ENCODE data around the gene ASXL1. TPM values are rescaled to one million over a fixed set of nuclear protein-coding genes. Genes with fewer than 3 reads are reported as not detected.

ASXL1 gene
- total RNA-seq, 1 donor from 2014 or later = 70.2 TPM

DNA sequence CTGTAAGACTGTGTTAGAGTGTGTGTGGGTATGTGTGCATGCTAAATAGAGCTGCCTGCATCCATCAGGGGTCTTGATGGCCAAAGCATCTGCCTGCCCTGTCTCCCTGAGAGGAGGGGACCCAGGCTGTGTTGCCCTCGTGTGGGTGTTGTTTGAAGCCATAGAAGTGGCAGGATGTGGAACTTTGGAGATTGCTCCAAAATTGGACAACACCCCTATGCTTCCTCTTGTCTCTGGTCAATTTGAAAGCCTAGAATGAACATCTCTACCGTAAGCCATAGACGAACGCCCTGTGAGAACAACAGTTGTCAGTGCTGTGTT lies 82.6 kb downstream of the ASXL1 start:
- no peak for DNase-seq

- no peak for DNase-seq
Measured at GRCh38 chr20:32441638-32442037, 83.5 kb downstream of the ASXL1 start.

- no peak for DNase-seq
Measured at GRCh38 chr20:32442630-32443373, 84.7 kb downstream of the ASXL1 start.

GRCh38 chr20:32443386-32443974 lies 85.3 kb downstream of the ASXL1 start:
- no peak for DNase-seq

DNA sequence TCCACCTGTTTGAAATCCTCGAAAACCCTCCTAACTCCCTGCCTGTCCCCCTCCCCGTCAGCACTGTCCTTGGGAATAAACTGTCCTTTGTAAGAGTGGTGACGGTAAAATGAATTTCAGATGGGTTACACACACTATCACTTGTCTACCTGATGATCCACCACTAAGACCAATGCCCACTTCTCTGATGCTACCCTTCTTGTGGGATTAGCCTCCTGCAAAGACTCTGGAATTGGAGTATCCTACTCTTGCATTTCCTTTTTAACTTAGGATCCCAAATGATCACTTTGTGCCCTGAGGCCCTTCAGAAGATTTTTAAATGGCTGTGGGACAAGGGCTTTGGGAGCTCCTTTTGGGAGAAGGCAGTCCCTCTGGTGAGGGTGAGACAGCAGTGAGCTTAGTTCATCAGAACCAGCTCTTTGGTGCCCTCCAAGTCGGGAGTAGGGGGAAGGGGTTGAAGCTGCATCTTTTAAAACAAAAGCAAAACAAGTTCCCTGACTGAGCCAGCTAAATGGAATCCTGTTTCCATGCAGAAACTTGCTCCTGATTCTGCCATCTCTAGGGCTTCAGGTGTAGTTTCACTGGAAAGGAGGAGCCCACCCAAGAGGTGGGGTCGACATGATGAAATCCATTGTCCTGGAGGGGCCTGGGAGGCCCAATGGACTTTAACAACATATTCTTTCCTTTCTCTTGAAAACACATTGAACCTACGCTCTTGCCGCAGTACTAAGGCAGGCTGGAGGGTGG lies 86.5 kb downstream of the ASXL1 start:
- DNase-seq = no peak

- DNase-seq = no peak
Measured at GRCh38 chr20:32445539-32446273, 87.6 kb downstream of the ASXL1 start.

- DNase-seq = no peak
Measured at GRCh38 chr20:32446301-32447100, 88.4 kb downstream of the ASXL1 start.

GRCh38 chr20:32447136-32448027 lies 89.3 kb downstream of the ASXL1 start:
- no peak for DNase-seq

- no peak for DNase-seq
Measured at GRCh38 chr20:32448306-32449056, 90.3 kb downstream of the ASXL1 start.

DNA sequence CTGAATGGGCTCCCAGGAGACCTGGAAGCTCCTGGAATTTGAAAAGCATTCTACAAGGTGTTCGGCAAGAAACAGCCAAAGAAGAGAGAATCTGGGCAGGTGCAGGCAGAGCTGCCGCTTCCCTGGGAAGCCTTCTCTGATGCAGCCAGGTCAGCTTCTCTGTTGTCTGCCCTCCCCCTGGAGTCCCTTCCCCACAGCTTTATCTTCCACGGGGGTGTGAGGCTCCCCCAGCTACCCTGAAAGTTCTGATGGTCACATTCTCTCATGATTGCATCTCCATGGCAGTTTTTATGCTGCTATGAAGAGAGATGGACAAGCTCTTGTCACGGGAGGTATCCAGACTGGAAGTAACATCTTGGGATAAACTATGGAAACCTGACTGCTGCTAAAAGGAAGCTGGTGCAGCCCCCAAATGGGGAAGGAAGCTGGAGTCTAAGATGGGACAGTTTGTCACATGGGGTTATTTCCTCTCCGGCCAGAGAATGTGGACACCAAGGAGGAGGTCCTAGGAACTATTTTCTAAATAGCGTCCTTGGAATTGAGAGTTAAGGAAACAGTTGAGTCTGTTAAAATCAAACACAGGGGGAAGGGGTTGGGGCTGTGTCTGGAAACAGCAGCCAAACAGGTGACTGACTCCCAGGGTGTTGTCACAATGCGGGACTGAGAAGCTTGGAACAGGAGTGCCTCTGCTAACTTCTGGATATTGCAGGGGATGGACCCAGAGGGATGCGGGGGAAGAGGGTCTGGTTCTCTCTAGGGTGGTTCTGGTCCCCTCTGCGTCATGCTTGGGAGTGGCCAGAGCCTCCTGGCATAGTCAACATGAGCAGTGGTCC lies 91.1 kb downstream of the ASXL1 start:
- no peak for DNase-seq

DNA sequence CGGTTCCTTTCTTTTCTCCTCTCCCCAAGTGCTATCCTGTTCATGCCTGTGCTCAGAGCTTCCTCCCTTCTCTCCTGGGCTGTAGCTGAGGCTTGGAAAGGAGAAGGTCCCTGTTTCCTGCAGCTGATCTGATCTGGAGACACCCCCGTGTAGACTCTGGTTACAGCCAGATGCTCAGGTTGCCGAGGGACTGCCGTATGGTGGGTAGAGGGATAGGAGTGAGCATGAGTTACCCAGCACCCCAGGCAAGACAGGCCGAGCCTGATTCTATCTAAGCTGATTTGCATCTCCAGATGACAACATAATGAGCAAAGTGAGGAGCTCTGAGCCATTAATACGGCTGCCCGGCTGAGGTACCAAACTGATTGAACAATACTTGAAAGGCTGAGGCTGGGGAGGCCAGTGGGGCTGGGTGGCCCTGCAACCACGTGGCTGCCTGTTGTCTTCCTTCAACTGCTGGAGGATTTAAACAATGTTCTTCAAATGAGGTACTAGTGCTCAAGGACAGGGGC lies 91.8 kb downstream of the ASXL1 start:
- no peak for DNase-seq

GRCh38 chr20:32450484-32451061 lies 92.4 kb downstream of the ASXL1 start:
- DNase-seq = no peak

GRCh38 chr20:32451340-32451681 lies 93.2 kb downstream of the ASXL1 start:
- no peak for DNase-seq

DNA sequence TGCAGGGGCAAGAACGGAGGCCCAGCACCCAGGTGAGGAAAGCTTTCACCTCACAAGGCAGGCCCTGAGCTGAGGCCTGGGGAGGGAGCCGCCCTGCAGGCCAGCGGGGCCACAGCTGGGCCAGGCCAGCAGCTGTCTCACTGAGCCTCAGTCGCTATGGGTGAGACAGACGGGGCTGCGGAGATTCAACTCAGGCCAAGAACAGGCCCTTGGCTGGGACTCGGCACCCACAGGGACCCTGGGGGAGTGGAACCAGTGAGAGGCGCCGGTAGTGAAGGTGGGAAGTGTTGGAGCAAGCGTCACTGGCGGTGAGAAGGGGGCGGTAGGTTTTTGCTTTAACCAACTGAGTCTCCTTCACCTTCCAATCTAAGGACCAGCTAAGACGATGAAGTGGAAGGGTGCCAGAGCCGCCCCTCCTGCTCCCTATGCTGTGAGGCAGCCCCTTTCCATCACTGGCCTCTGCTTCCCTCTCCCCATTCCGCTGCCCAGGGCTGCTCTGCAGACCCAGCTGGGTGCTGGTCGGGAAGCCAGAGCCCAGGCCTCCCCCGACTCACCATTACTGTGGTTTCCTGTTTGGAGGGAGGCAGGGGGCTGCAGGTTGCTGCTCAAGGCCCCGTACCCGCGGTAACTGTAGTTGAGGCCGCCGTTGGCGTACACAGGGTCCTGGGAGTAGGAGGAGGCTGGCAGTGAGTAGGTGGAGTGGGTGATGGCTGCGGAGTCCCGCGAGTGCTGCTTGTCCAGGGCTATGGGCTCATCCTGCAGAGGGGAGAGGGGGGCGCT lies 93.7 kb downstream of the ASXL1 start:
- DNase-seq = no peak

GRCh38 chr20:32452776-32453466 lies 94.8 kb downstream of the ASXL1 start:
- DNase-seq = no peak

DNA sequence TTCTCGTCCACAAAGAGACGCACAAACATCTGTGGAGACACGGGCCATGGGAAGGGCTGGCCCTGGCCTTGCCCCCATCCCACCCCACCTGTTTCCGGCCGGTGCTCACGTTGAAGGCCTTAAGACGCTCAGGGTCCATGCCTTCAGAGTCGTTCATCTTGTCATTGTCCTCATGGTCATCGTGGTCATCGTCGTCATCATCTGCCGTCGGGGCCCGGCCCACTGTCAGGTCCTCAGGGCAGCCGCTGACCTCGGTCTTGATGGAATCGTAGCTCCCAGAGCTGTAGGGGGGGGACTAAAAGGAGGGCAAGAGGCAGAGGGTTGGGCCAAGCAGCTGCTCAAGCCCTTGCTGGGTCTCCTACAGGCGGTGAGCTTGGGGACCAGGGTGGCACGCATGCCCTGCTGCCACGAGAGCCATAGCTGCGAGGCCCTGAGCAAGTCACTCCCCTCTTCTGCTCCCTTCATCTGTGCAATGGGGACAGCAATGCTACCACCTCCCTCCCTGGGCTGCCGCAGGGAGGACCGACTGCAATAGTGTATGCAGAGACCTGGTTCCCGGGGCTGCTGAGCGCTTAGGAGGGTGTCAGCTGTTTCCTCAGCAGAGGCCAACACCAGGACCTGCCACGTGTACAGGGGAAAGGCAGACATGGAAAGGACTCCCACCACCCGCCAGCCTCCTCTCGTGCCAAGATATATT lies 95.5 kb downstream of the ASXL1 start:
- DNase-seq = no peak
